Peyer's patch (tissue), 4 donors: ENCODE results near the gene TMEM198. TPM values are rescaled to one million over a fixed set of nuclear protein-coding genes. Genes with fewer than 3 reads are reported as not detected.

Source experiments
- DNase-seq, 3 donors: peaks; one replicate each; pipeline ENCODE4 v3.0.0-alpha.2; 2017 to 2019
- H3K27ac ChIP-seq, 4 donors: fragments of 200-600 bp; sonication (generic); one replicate each; pipeline ENCODE4 v1.5.1; 2016 to 2019
- H3K27me3 ChIP-seq, 2 donors: fragments of 200-600 bp; sonication (generic); one replicate each; pipeline ENCODE4 v1.5.1; 2019
- H3K36me3 ChIP-seq, 3 donors: fragments of 200-600 bp; sonication (generic); one replicate each; pipeline ENCODE4 v1.5.1; 2016 to 2019
- H3K4me1 ChIP-seq, 4 donors: fragments of 200-600 bp; sonication (generic); one replicate each; pipeline ENCODE4 v1.5.1; 2016 to 2019
- H3K4me3 ChIP-seq, 4 donors: fragments of 200-600 bp; sonication (generic); 1 replicate in 3 of 4; 2 replicates in 1 of 4; pipeline ENCODE4 v1.5.1; 2016 to 2019; ENCODE audit warnings: mild to moderate bottlenecking in 1 of 4
- H3K9me3 ChIP-seq, 4 donors: fragments of 200-600 bp; sonication (generic); one replicate each; pipeline ENCODE4 v1.5.1; 2016 to 2019; ENCODE audit warnings: mild to moderate bottlenecking in 1 of 4
- CTCF ChIP-seq, 6 experiments: fragments of 450-650 bp in 4 of 6; fragments of 200-600 bp in 2 of 6; sonication (generic) in 1 of 6; IDR thresholded peaks; one replicate each; pipeline ENCODE4 v1.5.1; 2017 to 2019; ENCODE audit warnings: antibody characterized with exemption in 6 of 6, mild to moderate bottlenecking in 3 of 6, moderate library complexity in 1 of 6
- POLR2A ChIP-seq, 2 donors: fragments of 450-650 bp; IDR thresholded peaks; one replicate each; pipeline ENCODE4 v1.5.1; 2017; ENCODE audit warnings: antibody characterized with exemption in 2 of 2, mild to moderate bottlenecking in 2 of 2, moderate library complexity in 2 of 2
- total RNA-seq, 4 donors: library from RNA; depleted of rRNA; stranded (reverse); fragments of >200 nt; gene quantifications; one replicate each; pipeline ENCODE4 v1.1.0, GENCODE V29; 2016

The TMEM198 gene
- total RNA-seq, 4 donors from 2014 or later: 6.6 to 25.5 (median 13.9) TPM

GRCh38 chr2:219537657-219538488, 6.0 kb upstream of the TMEM198 start:
- Histone ChIP-seq H3K4me1 (peaks cover 0 to 12% (median 4%) of the 10 kb centered on the region in 4 donors), H3K9me3 (no peaks in the 10 kb centered on the region), H3K36me3 (peaks cover 0 to 27% (median 0%) of the 10 kb centered on the region in 3 donors), H3K27me3 (no peaks in the 10 kb centered on the region), H3K27ac (no peak overlapping the region), H3K4me3 (no peak overlapping the region)
- TF ChIP-seq POLR2A (IDR thresholded peaks at IDR 0.05) (no peak), CTCF (IDR thresholded peaks at IDR 0.05) (no peak)
- no peak for DNase-seq

GRCh38 chr2:219538504-219538951, 5.3 kb upstream of the TMEM198 start:
- Histone ChIP-seq H3K4me1 (peaks cover 0 to 16% (median 6%) of the 10 kb centered on the region in 4 donors), H3K27me3 (no peaks in the 10 kb centered on the region), H3K4me3 (no peak overlapping the region), H3K36me3 (peaks cover 0 to 27% (median 0%) of the 10 kb centered on the region in 3 donors), H3K9me3 (no peaks in the 10 kb centered on the region), H3K27ac (no peak overlapping the region)
- DNase-seq: no peak
- TF ChIP-seq CTCF (IDR thresholded peaks at IDR 0.05): no peak
- TF ChIP-seq POLR2A (IDR thresholded peaks at IDR 0.05): no peak

DNA sequence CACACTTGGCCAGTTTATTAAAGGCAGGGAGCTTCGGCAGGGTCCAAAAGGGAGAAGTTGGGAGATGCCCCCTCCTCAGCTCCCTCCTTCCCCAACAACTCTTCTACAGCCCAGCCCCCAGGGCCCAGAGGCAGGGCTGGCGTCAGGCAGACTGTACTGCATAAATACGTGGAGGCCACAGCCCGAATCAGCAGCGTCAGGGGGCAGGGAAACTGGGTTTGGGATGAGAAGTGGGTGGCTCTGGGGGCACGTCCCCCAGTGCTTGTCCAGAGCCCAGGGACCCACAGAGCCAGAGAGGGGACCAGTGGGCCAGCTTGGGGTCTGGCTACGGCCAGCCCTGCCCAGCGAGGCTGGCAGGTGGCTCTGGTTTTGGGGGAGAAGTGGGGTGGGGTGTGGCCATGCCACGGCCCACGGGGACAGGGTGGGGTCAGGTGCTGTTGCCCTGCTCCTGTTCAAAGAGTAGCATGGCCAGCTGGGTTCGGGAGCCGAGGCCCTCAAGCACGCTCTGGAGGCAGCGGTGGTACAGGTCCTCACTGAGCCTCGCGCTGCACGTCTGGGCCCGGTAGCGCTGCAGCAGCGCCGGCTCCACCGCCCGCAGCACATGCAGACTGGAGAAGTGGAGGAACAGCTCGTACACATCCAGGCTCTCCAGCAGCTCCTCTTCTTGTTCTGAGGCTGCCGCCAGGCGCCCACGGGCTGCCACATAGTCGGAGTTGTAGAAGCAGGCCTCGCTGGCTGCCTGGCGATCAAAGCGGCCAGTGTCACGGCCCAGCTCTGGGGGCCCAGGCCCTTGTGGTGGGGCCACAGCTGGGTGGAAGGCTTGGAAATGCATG, 4.7 kb upstream of the TMEM198 start:
- no peak for DNase-seq
- TF ChIP-seq POLR2A (IDR thresholded peaks at IDR 0.05): no peak
- TF ChIP-seq CTCF (IDR thresholded peaks at IDR 0.05): no peak

DNA sequence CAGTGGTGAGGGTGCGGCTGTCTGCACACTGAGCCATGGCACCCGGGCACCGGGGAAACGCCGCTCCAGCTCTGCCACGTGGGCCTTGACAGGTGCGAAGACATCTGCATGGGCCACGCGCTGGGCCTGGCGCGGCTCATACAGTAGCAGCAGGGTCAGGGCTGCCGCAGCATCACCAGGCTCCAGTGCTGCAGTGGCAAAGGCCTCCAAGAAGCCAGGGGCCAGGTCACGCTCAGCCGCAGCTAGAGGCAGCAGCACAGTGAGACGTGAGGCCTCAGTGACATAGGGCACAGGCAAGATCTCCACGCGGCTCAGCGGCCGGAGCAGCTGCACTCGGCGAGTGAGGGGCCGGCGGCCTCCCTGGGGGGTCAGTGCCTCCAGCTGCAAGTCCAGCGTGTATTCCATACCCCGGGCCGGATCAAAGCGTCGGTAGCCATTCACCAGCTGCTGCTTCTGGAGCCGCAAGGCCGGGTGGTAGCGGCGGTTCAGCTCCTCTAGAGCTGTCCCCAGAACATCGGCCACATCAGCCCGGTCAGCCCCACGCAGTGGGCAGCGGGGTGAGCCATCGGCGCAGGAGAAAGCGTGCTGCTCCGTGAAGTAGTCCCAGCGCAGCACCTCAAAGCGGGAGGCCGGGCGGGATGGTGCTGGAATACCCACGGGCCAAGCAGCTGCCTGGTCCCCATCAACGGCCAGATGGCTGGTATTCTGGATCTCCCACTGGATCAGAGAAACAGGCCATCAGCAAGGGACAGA, 3.7 kb upstream of the TMEM198 start:
- Histone ChIP-seq H3K27me3 (no peaks in the 10 kb centered on the region), H3K9me3 (no peaks in the 10 kb centered on the region), H3K4me1 (peaks cover 0 to 23% (median 14%) of the 10 kb centered on the region in 4 donors), H3K27ac (no peak overlapping the region), H3K36me3 (peaks cover 0 to 27% (median 0%) of the 10 kb centered on the region in 3 donors), H3K4me3 (no peak overlapping the region)
- TF ChIP-seq POLR2A (IDR thresholded peaks at IDR 0.05): no peak
- no peak for TF ChIP-seq CTCF (IDR thresholded peaks at IDR 0.05)
- DNase-seq: no peak

More for the DNA sequence above, 4.7 kb upstream of the TMEM198 start:
- Histone ChIP-seq H3K27me3 (no peaks in the 10 kb centered on the region), H3K9me3 (no peaks in the 10 kb centered on the region), H3K4me3 (no peak overlapping the region), H3K4me1 (peaks cover 0 to 22% (median 8%) of the 10 kb centered on the region in 4 donors), H3K36me3 (peaks cover 0 to 27% (median 0%) of the 10 kb centered on the region in 3 donors), H3K27ac (no peak overlapping the region)
